Measurements from ENCODE around the gene EZH2. TPM values are rescaled to one million over a fixed set of nuclear protein-coding genes. Genes with fewer than 3 reads are reported as not detected.

Gene EZH2
- total and polyA plus RNA-seq, 5 donors from 2014 or later: 7.5 to 78.6 (median 11.7) TPM

GRCh38 chr7:148799893-148800555 lies 84.1 kb downstream of the EZH2 start:
- ATAC-seq (ENCODE audit: low read depth in 2 of 2) (no peak), DNase-seq (no peak)
- no peak overlapping the region for H3K4me3 Mint-ChIP-seq
- no peaks in the 10 kb centered on the region for H3K4me1 ChIP-seq (ENCODE audit: control insufficient read depth, insufficient read depth, low read length, poor library complexity, severe bottlenecking)
- H3K27me3 ChIP-seq (ENCODE audit: control insufficient read depth, insufficient read depth, low read length): no peaks in the 10 kb centered on the region
- no peaks in the 10 kb centered on the region for H3K27me3 Mint-ChIP-seq
- no peak overlapping the region for H3K4me3 ChIP-seq (ENCODE audit: low read depth, low read length)
- peak overlapping the region in 2 of 3 donors; percentile 48 to 57 for H3K27ac Mint-ChIP-seq
- peaks cover 0 to 8% (median 0%) of the 10 kb centered on the region in 4 donors for H3K4me1 Mint-ChIP-seq
- no peaks in the 10 kb centered on the region for H3K9me3 Mint-ChIP-seq
- peaks cover 61% of the 10 kb centered on the region for H3K36me3 ChIP-seq (ENCODE audit: control insufficient read depth, insufficient read depth, low read length)
- H3K27ac ChIP-seq (ENCODE audit: insufficient read depth, low read length, poor library complexity, severe bottlenecking): no peak overlapping the region
- peaks cover 42% of the 10 kb centered on the region for H3K36me3 Mint-ChIP-seq
- H3K9me3 ChIP-seq (ENCODE audit: control insufficient read depth in 2 of 2, low read length in 2 of 2): no peaks in the 10 kb centered on the region

DNA sequence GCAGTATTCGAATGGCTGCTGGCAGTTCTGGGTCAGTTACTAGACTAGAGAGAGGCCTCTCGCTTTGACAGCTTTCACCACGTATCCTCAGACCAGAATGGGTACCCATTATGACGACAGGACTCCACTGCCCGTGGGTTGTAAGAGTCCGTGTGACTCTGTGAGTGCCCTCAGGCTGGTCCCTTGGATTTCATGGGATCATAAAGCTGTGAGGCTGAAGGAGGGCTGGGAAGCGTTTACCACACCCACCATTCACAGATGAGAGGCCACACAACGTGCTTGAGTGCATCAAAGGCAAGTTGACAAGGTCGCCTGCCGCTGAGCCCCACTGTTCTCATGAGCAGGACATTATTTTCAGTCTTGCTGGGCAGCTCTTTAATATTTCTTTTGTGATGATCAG lies 87.2 kb downstream of the EZH2 start:
- H3K4me3 ChIP-seq (ENCODE audit: low read depth, low read length): no peak overlapping the region
- no peaks in the 10 kb centered on the region for H3K9me3 ChIP-seq (ENCODE audit: control insufficient read depth in 2 of 2, low read length in 2 of 2)
- peaks cover 84% of the 10 kb centered on the region for H3K36me3 ChIP-seq (ENCODE audit: control insufficient read depth, insufficient read depth, low read length)
- ATAC-seq (ENCODE audit: low read depth in 2 of 2): no peak
- Mint-ChIP-seq H3K9me3 (no peaks in the 10 kb centered on the region), H3K4me3 (no peak overlapping the region), H3K36me3 (peaks cover 52% of the 10 kb centered on the region), H3K27ac (peak overlapping the region in 1 of 3 donors; percentile 32), H3K4me1 (peaks cover 0 to 10% (median 3%) of the 10 kb centered on the region in 4 donors), H3K27me3 (no peaks in the 10 kb centered on the region)
- no peak for DNase-seq
- H3K27me3 ChIP-seq (ENCODE audit: control insufficient read depth, insufficient read depth, low read length): no peaks in the 10 kb centered on the region
- no peaks in the 10 kb centered on the region for H3K4me1 ChIP-seq (ENCODE audit: control insufficient read depth, insufficient read depth, low read length, poor library complexity, severe bottlenecking)
- H3K27ac ChIP-seq (ENCODE audit: insufficient read depth, low read length, poor library complexity, severe bottlenecking): no peak overlapping the region

DNA sequence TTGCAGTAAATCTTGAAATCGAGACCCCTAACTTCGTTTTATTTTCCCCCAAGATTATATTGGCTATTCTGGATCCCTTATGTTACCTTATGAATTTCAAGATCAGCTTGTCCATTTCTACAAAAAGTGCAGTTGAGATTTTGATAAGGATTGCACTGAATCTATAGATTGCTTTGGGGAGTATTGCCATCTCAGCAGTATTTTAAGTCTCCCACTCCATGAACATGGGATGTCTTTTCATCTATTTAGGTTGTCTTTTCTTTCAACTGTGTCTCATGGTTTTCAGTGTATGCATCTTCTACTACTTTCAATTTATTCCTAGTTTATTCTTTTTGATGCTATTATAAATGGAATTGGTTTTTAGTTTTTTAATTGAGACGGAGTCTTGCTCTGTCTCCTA lies 89.6 kb downstream of the EZH2 start:
- H3K36me3 ChIP-seq (ENCODE audit: control insufficient read depth, insufficient read depth, low read length): peaks cover 86% of the 10 kb centered on the region
- no peaks in the 10 kb centered on the region for H3K27me3 ChIP-seq (ENCODE audit: control insufficient read depth, insufficient read depth, low read length)
- no peaks in the 10 kb centered on the region for H3K9me3 ChIP-seq (ENCODE audit: control insufficient read depth in 2 of 2, low read length in 2 of 2)
- no peak overlapping the region for H3K4me3 ChIP-seq (ENCODE audit: low read depth, low read length)
- peaks cover 54% of the 10 kb centered on the region for H3K36me3 Mint-ChIP-seq
- no peak for ATAC-seq (ENCODE audit: low read depth in 2 of 2)
- no peaks in the 10 kb centered on the region for H3K4me1 ChIP-seq (ENCODE audit: control insufficient read depth, insufficient read depth, low read length, poor library complexity, severe bottlenecking)
- H3K4me1 Mint-ChIP-seq: peaks cover 0 to 7% (median 3%) of the 10 kb centered on the region in 4 donors
- DNase-seq: no peak
- H3K27ac ChIP-seq (ENCODE audit: insufficient read depth, low read length, poor library complexity, severe bottlenecking): no peak overlapping the region
- H3K27ac Mint-ChIP-seq: no peak overlapping the region
- no peaks in the 10 kb centered on the region for H3K9me3 Mint-ChIP-seq
- H3K4me3 Mint-ChIP-seq: no peak overlapping the region
- no peaks in the 10 kb centered on the region for H3K27me3 Mint-ChIP-seq

DNA sequence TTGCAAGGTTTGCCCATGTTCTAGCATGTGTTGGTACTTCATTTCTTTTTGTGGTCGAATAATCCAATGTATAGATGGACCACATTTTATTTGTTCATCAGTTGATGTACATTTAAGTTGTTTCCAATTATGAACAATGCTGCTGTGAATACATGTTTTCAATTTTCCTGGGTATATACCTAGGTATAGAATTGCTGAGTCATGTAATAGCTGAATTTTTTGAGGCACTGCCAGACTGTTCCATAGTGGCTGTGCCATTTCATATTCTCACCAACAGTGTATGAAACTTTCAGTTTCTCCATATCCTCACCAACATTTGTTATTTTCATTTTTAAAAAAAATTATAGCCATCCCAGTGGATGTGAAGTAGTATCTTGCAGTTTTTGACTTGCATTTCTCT lies 90.5 kb downstream of the EZH2 start:
- no peak for DNase-seq
- H3K9me3 Mint-ChIP-seq: no peaks in the 10 kb centered on the region
- peaks cover 54% of the 10 kb centered on the region for H3K36me3 Mint-ChIP-seq
- Histone ChIP-seq H3K9me3 (ENCODE audit: control insufficient read depth in 2 of 2, low read length in 2 of 2) (no peaks in the 10 kb centered on the region), H3K36me3 (ENCODE audit: control insufficient read depth, insufficient read depth, low read length) (peaks cover 86% of the 10 kb centered on the region), H3K27me3 (ENCODE audit: control insufficient read depth, insufficient read depth, low read length) (no peaks in the 10 kb centered on the region), H3K4me3 (ENCODE audit: low read depth, low read length) (no peak overlapping the region), H3K27ac (ENCODE audit: insufficient read depth, low read length, poor library complexity, severe bottlenecking) (no peak overlapping the region), H3K4me1 (ENCODE audit: control insufficient read depth, insufficient read depth, low read length, poor library complexity, severe bottlenecking) (no peaks in the 10 kb centered on the region)
- H3K4me3 Mint-ChIP-seq: no peak overlapping the region
- peak overlapping the region in 1 of 3 donors; percentile 4 for H3K27ac Mint-ChIP-seq
- H3K4me1 Mint-ChIP-seq: peaks cover 0 to 9% (median 3%) of the 10 kb centered on the region in 4 donors
- no peaks in the 10 kb centered on the region for H3K27me3 Mint-ChIP-seq
- ATAC-seq (ENCODE audit: low read depth in 2 of 2): no peak

DNA sequence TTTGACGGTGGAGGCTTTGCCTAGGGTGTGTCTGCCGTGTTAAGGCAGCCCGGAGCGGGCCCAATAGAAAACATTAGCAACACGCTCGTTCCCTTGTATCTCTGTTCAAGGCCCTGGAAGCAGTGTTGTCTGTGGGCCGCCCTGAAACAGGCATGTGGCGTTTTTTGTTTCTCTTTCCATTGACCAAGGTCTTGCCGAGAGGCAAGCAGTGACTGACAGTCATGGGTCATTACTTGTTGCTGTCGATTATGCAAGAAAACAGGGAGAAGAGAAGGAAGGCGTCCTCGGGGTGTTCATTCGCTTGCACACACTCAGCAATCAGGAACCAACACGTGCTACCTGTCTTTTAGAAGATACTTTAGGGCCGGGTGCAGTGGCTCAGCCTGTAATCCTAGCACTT lies 92.5 kb downstream of the EZH2 start:
- H3K27ac Mint-ChIP-seq: no peak overlapping the region

DNA sequence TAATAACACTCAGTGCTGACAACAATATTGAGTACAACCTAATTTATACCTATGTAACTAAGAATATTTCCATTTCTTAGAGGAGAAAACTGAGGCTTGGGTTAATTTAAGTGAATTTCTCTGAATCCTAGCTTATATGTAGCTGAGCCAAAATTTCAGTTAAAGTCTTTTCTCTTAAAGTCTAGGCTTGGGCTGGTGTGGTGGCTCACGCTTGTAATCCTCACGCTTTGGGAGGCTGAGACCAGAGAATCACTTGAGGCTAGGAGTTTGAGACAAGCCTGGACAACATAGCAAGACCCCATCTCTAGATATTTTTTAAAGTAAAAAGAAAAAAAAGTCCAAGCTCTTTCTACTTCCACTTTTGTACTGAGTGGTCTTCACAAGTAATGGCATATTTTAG lies 93.2 kb downstream of the EZH2 start:
- Mint-ChIP-seq H3K27ac (no peak overlapping the region), H3K36me3 (peaks cover 58% of the 10 kb centered on the region), H3K9me3 (no peaks in the 10 kb centered on the region), H3K27me3 (no peaks in the 10 kb centered on the region), H3K4me1 (peaks cover 0 to 7% (median 3%) of the 10 kb centered on the region in 4 donors), H3K4me3 (no peak overlapping the region)
- no peak overlapping the region for H3K4me3 ChIP-seq (ENCODE audit: low read depth, low read length)
- ATAC-seq (ENCODE audit: low read depth in 2 of 2) (no peak), DNase-seq (no peak)
- no peak overlapping the region for H3K27ac ChIP-seq (ENCODE audit: insufficient read depth, low read length, poor library complexity, severe bottlenecking)
- H3K36me3 ChIP-seq (ENCODE audit: control insufficient read depth, insufficient read depth, low read length): peaks cover 84% of the 10 kb centered on the region
- no peaks in the 10 kb centered on the region for H3K27me3 ChIP-seq (ENCODE audit: control insufficient read depth, insufficient read depth, low read length)
- no peaks in the 10 kb centered on the region for H3K9me3 ChIP-seq (ENCODE audit: control insufficient read depth in 2 of 2, low read length in 2 of 2)
- no peaks in the 10 kb centered on the region for H3K4me1 ChIP-seq (ENCODE audit: control insufficient read depth, insufficient read depth, low read length, poor library complexity, severe bottlenecking)

More for the DNA sequence above, 92.5 kb downstream of the EZH2 start:
- Mint-ChIP-seq H3K27me3 (no peaks in the 10 kb centered on the region), H3K36me3 (peaks cover 60% of the 10 kb centered on the region), H3K4me3 (no peak overlapping the region), H3K4me1 (peaks cover 0 to 11% (median 3%) of the 10 kb centered on the region in 4 donors), H3K9me3 (no peaks in the 10 kb centered on the region)
- DNase-seq (no peak), ATAC-seq (ENCODE audit: low read depth in 2 of 2) (no peak)
- no peak overlapping the region for H3K27ac ChIP-seq (ENCODE audit: insufficient read depth, low read length, poor library complexity, severe bottlenecking)
- H3K36me3 ChIP-seq (ENCODE audit: control insufficient read depth, insufficient read depth, low read length): peaks cover 84% of the 10 kb centered on the region
- H3K27me3 ChIP-seq (ENCODE audit: control insufficient read depth, insufficient read depth, low read length): no peaks in the 10 kb centered on the region
- H3K4me1 ChIP-seq (ENCODE audit: control insufficient read depth, insufficient read depth, low read length, poor library complexity, severe bottlenecking): no peaks in the 10 kb centered on the region
- no peak overlapping the region for H3K4me3 ChIP-seq (ENCODE audit: low read depth, low read length)
- H3K9me3 ChIP-seq (ENCODE audit: control insufficient read depth in 2 of 2, low read length in 2 of 2): no peaks in the 10 kb centered on the region

- H3K4me3 Mint-ChIP-seq: no peak overlapping the region
- H3K36me3 Mint-ChIP-seq: peaks cover 60% of the 10 kb centered on the region
These were observed 93.9 kb downstream of the EZH2 start for GRCh38 chr7:148790131-148790726.

DNA sequence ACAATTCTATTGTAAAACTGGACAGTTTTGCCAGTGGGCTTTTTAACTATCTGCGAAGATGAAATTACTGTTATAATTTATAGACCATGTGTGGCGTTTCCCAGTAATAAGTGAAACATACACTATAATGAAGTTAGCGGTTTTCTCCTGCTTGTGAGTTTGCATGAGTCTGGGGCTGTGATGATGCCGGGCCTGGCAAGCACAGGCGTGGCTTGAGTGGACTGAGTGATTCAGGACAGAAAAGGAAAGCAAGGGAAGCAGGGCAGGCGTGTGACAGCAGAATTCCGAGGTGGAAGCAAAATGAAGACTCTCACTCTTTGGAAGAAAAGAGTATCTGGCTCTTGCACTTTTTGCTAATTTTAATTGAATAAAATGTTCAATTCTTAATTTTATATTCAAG lies 94.9 kb downstream of the EZH2 start:
- no peak overlapping the region for H3K4me3 ChIP-seq (ENCODE audit: low read depth, low read length)
- no peaks in the 10 kb centered on the region for H3K4me1 ChIP-seq (ENCODE audit: control insufficient read depth, insufficient read depth, low read length, poor library complexity, severe bottlenecking)
- no peaks in the 10 kb centered on the region for H3K27me3 ChIP-seq (ENCODE audit: control insufficient read depth, insufficient read depth, low read length)
- no peak for ATAC-seq (ENCODE audit: low read depth in 2 of 2)
- peaks cover 0 to 7% (median 3%) of the 10 kb centered on the region in 4 donors for H3K4me1 Mint-ChIP-seq
- no peak overlapping the region for H3K4me3 Mint-ChIP-seq
- no peaks in the 10 kb centered on the region for H3K9me3 Mint-ChIP-seq
- DNase-seq: no peak
- peaks cover 60% of the 10 kb centered on the region for H3K36me3 Mint-ChIP-seq
- peak overlapping the region in 1 of 3 donors; percentile 56 for H3K27ac Mint-ChIP-seq
- H3K9me3 ChIP-seq (ENCODE audit: control insufficient read depth in 2 of 2, low read length in 2 of 2): no peaks in the 10 kb centered on the region
- no peak overlapping the region for H3K27ac ChIP-seq (ENCODE audit: insufficient read depth, low read length, poor library complexity, severe bottlenecking)
- H3K27me3 Mint-ChIP-seq: no peaks in the 10 kb centered on the region
- peaks cover 90% of the 10 kb centered on the region for H3K36me3 ChIP-seq (ENCODE audit: control insufficient read depth, insufficient read depth, low read length)

More at GRCh38 chr7:148790131-148790726, 93.9 kb downstream of the EZH2 start:
- DNase-seq (no peak), ATAC-seq (ENCODE audit: low read depth in 2 of 2) (no peak)
- H3K4me1 Mint-ChIP-seq: peaks cover 0 to 7% (median 3%) of the 10 kb centered on the region in 4 donors
- peak overlapping the region in 1 of 3 donors; percentile 26 for H3K27ac Mint-ChIP-seq
- peaks cover 87% of the 10 kb centered on the region for H3K36me3 ChIP-seq (ENCODE audit: control insufficient read depth, insufficient read depth, low read length)
- H3K4me3 ChIP-seq (ENCODE audit: low read depth, low read length): no peak overlapping the region
- no peaks in the 10 kb centered on the region for H3K27me3 ChIP-seq (ENCODE audit: control insufficient read depth, insufficient read depth, low read length)
- H3K4me1 ChIP-seq (ENCODE audit: control insufficient read depth, insufficient read depth, low read length, poor library complexity, severe bottlenecking): no peaks in the 10 kb centered on the region
- no peaks in the 10 kb centered on the region for H3K9me3 Mint-ChIP-seq
- H3K9me3 ChIP-seq (ENCODE audit: control insufficient read depth in 2 of 2, low read length in 2 of 2): no peaks in the 10 kb centered on the region
- H3K27me3 Mint-ChIP-seq: no peaks in the 10 kb centered on the region
- no peak overlapping the region for H3K27ac ChIP-seq (ENCODE audit: insufficient read depth, low read length, poor library complexity, severe bottlenecking)
